IPS-18c (cell line): ENCODE measurements around the gene RYR2.

ENCODE experiments used
- H3K4me3 ChIP-seq: 2 replicates; pipeline ENCODE4 v1.7.0; 2013; ENCODE audit warnings: low read depth, mild to moderate bottlenecking, low read length, moderate library complexity; ENCODE audit not compliant: insufficient read depth
- H3K9me3 ChIP-seq: one replicate; pipeline ENCODE4 v1.6.1; 2013; ENCODE audit warnings: mild to moderate bottlenecking, low read length, moderate library complexity; ENCODE audit not compliant: control insufficient read depth, insufficient read depth

Gene RYR2

GRCh38 chr1:237025358-237026074 lies 16.5 kb upstream of the RYR2 start:
- no peaks in the 10 kb centered on the region for H3K9me3 ChIP-seq
- no peak overlapping the region for H3K4me3 ChIP-seq

- Histone ChIP-seq H3K9me3 (no peaks in the 10 kb centered on the region), H3K4me3 (no peak overlapping the region)
Observed at GRCh38 chr1:237029240-237029639, 12.7 kb upstream of the RYR2 start.

GRCh38 chr1:237029850-237030535 lies 12.0 kb upstream of the RYR2 start:
- Histone ChIP-seq H3K4me3 (no peak overlapping the region), H3K9me3 (no peaks in the 10 kb centered on the region)

DNA sequence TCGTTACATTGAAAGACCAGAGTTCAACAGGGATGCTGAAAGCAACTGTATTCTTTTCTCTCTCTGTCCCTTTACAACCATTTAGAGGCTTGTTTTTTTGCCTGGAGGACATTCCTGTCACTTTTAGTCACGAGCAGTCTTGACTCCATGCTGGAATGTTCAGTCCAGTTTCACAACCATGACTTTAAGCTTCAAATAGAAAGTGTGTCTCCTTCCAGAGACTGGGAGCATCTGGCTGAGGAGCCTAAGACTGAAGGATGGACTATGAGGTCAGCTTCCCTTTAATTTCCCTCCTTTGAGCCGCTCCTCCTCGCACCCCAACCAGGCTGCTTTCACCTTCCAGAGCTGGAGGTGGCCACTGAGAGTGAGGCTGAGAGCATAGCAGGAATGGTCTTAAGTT lies 10.5 kb upstream of the RYR2 start:
- no peak overlapping the region for H3K4me3 ChIP-seq
- no peaks in the 10 kb centered on the region for H3K9me3 ChIP-seq

DNA sequence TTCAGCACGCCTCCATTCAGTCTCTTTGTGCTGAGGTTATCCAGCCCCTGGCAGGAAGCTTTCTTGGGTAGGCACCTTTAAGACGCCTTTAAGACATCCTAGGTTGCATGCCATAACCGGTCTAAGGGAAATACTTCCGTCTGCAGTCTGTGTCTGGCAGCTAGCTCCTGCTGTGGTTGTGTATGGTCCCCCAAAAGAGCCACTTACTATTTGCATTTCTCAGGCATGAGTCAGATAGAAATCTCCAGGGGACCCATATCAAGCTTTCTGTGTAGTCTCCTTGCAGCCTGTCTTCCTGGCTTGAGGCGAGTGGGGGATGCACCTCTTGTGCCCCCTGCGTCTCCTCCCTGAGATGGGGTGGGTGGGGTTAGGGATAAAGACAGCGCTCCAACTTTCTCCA lies 10.0 kb upstream of the RYR2 start:
- no peaks in the 10 kb centered on the region for H3K9me3 ChIP-seq
- H3K4me3 ChIP-seq, result no peak overlapping the region

GRCh38 chr1:237033061-237033460 lies 8.9 kb upstream of the RYR2 start:
- Histone ChIP-seq H3K4me3 (no peak overlapping the region), H3K9me3 (no peaks in the 10 kb centered on the region)

GRCh38 chr1:237033804-237034203 lies 8.2 kb upstream of the RYR2 start:
- Histone ChIP-seq H3K4me3 (no peak overlapping the region), H3K9me3 (no peaks in the 10 kb centered on the region)

- Histone ChIP-seq H3K4me3 (no peak overlapping the region), H3K9me3 (no peaks in the 10 kb centered on the region)
Observed at GRCh38 chr1:237035759-237036158, 6.2 kb upstream of the RYR2 start.

- Histone ChIP-seq H3K9me3 (no peaks in the 10 kb centered on the region), H3K4me3 (no peak overlapping the region)
Observed at GRCh38 chr1:237038211-237038610, 3.8 kb upstream of the RYR2 start.

DNA sequence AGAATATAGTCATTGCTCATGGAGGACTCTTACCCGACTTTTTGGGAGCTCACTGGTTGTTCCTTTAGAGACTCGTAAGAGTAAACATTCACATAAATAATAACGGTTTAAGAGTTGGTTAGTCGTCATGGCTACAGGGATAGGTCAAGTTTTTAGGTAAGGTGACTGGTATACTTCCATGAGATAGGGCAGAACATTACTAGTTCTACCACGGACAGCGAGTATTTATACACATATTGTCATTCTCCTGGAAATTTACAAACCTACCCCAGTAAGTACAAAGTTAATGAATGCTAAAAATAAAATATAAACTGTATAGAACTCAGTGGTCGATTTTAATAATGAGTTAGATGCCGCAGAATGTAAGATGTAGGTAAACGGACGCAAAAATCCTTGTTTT lies 1.2 kb upstream of the RYR2 start:
- Histone ChIP-seq H3K4me3 (no peak overlapping the region), H3K9me3 (no peaks in the 10 kb centered on the region)

- H3K4me3 ChIP-seq, result peak overlapping the region; percentile 15; the same call in 1 of the 2 replicates
- no peaks in the 10 kb centered on the region for H3K9me3 ChIP-seq
Observed at GRCh38 chr1:237041461-237041794, 556 bp upstream of the RYR2 start.

DNA sequence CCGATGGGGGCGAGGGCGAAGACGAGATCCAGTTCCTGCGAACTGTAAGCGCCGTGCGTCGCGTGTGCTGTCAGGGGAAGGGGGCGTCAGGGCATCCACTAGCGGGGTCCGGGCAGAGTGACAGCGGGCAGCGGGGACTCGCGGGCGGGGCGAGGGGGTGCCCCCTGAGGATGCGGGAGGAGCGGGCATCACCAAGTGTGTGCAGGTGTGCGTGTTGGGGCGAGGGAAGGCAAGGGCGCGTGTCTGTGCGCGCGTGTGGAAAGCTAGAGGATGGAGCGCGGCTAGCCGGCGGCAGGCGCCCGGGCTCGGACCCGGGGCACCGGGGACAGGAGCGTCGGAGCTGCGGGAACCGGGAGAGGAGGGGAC lies 525 bp downstream of the RYR2 start:
- Histone ChIP-seq H3K9me3 (no peaks in the 10 kb centered on the region), H3K4me3 (peak overlapping the region; percentile 66)

GRCh38 chr1:237042892-237043576 lies 1.1 kb downstream of the RYR2 start:
- Histone ChIP-seq H3K4me3 (peak overlapping the region; percentile 66), H3K9me3 (no peaks in the 10 kb centered on the region)

GRCh38 chr1:237043846-237044636 lies 2.1 kb downstream of the RYR2 start:
- H3K4me3 ChIP-seq, result 0 out of 2 replicates have a peak overlapping the region, but pooled peaks have one; percentile 66

GRCh38 chr1:237045278-237046016 lies 3.5 kb downstream of the RYR2 start:
- H3K9me3 ChIP-seq, result no peaks in the 10 kb centered on the region
- H3K4me3 ChIP-seq, result no peak overlapping the region

More at GRCh38 chr1:237043846-237044636, 2.1 kb downstream of the RYR2 start:
- no peaks in the 10 kb centered on the region for H3K9me3 ChIP-seq

DNA sequence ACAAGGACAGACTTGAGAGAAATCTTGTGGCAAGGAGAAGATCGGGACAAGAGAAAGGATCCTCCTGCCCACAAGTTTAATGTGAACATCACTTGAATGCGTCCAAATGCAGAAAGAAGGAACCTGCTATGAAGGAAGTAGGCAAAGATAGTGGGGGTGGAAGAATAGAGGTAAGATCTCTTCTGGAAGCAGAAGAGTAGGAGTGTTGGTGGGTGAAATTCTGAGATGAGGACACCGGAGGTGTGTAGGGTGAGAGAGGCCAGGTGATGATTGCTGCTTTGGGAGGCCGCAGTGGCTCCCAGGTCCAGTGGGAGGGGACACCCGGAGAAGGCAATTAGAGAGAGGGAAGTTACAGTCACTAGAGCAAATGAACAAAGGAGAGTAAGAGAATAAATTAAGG lies 6.8 kb downstream of the RYR2 start:
- no peaks in the 10 kb centered on the region for H3K9me3 ChIP-seq
- no peak overlapping the region for H3K4me3 ChIP-seq

- no peaks in the 10 kb centered on the region for H3K9me3 ChIP-seq
- H3K4me3 ChIP-seq, result peak overlapping the region; percentile 5; the same call in 1 of the 2 replicates
Observed at GRCh38 chr1:237050185-237050584, 8.2 kb downstream of the RYR2 start.
